Measurements from ENCODE around the gene SSC5D. TPM values are rescaled to one million over a fixed set of nuclear protein-coding genes. Genes with fewer than 3 reads are reported as not detected.

The SSC5D gene
- total RNA-seq, 1 experiment from 2014 or later: 3.2 TPM

DNA sequence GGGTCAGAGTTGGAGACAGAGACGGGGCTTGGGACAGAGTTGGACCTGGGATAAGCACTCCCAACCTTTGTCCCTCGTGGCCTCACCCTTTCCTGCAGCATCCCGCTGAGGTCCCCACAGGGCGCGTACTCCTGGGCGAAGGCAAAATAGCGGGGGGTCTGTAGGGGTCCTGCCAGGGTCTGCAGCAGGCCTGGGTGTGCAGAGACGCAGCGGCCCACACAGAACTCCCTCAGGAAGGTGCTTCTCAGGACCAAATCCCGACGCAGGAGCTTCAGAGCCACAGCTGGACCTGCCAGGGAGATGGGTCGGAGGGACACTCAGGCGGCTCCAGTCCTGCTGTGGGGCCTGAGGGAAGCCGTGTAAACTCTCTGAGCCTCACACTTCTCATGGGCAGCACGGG, 55.8 kb downstream of the SSC5D start:
- H3K23me2 ChIP-seq (ENCODE audit: insufficient read length, low read depth, low read length, poor library complexity, severe bottlenecking): no peaks in the 10 kb centered on the region
- no peaks in the 10 kb centered on the region for H3K27me3 ChIP-seq (ENCODE audit: insufficient read depth, low read length)
- H3K4me2 ChIP-seq (ENCODE audit: insufficient read depth, insufficient read length, low read length): no peak overlapping the region
- no peak for DNase-seq
- H2BK20ac ChIP-seq (ENCODE audit: low read depth, low read length, poor library complexity, severe bottlenecking): no peak overlapping the region
- Mint-ChIP-seq H3K4me1 (peaks cover 15 to 47% of the 10 kb centered on the region in 2 experiments), H3K36me3 (ENCODE audit: insufficient read depth in 1 of 3, low read depth in 3 of 3) (peaks cover 0 to 6% (median 0%) of the 10 kb centered on the region in 3 experiments; a peak in 2 of 7 replicates), H3K4me3 (no peak overlapping the region), H3K27ac (no peak overlapping the region), H3K27me3 (ENCODE audit: low read depth) (peaks cover 17% of the 10 kb centered on the region), H3K9me3 (peaks cover 6 to 14% of the 10 kb centered on the region in 2 experiments; a peak in 4 of 5 replicates)
- H2AFZ ChIP-seq (ENCODE audit: low read length): no peak overlapping the region
- no peak overlapping the region for H2BK5ac ChIP-seq (ENCODE audit: insufficient read length, low read length)
- no peak overlapping the region for H3T11ph ChIP-seq (ENCODE audit: low read length)
- no peak overlapping the region for H3K18ac ChIP-seq (ENCODE audit: insufficient read length, low read depth, low read length)
- no peak overlapping the region for H3K4ac ChIP-seq (ENCODE audit: low read depth, low read length)
- H2BK12ac ChIP-seq (ENCODE audit: insufficient read length, low read depth, low read length): no peak overlapping the region
- H3K4me1 ChIP-seq (ENCODE audit: insufficient read depth, low read length): no peaks in the 10 kb centered on the region
- H3K14ac ChIP-seq (ENCODE audit: insufficient read depth, low read length): 0 out of 2 replicates have a peak overlapping the region, but pooled peaks have one; percentile 22
- H2BK15ac ChIP-seq (ENCODE audit: low read depth, low read length): no peak overlapping the region
- no peak overlapping the region for H3K9ac ChIP-seq (ENCODE audit: extremely low read depth, insufficient read length, low read length)
- no peaks in the 10 kb centered on the region for H3K9me3 ChIP-seq (ENCODE audit: control insufficient read depth, low read depth, low read length)
- no peak overlapping the region for H2BK120ac ChIP-seq (ENCODE audit: low read depth, low read length, poor library complexity, severe bottlenecking)
- TF ChIP-seq, protein P1, sequence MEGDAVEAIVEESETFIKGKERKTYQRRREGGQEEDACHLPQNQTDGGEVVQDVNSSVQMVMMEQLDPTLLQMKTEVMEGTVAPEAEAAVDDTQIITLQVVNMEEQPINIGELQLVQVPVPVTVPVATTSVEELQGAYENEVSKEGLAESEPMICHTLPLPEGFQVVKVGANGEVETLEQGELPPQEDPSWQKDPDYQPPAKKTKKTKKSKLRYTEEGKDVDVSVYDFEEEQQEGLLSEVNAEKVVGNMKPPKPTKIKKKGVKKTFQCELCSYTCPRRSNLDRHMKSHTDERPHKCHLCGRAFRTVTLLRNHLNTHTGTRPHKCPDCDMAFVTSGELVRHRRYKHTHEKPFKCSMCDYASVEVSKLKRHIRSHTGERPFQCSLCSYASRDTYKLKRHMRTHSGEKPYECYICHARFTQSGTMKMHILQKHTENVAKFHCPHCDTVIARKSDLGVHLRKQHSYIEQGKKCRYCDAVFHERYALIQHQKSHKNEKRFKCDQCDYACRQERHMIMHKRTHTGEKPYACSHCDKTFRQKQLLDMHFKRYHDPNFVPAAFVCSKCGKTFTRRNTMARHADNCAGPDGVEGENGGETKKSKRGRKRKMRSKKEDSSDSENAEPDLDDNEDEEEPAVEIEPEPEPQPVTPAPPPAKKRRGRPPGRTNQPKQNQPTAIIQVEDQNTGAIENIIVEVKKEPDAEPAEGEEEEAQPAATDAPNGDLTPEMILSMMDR (conservative IDR thresholded peaks at IDR 0.05): no peak
- H4K91ac ChIP-seq (ENCODE audit: insufficient read length, low read depth, low read length): no peak overlapping the region
- H2AK5ac ChIP-seq (ENCODE audit: insufficient read length, low read length): no peak overlapping the region
- no peaks in the 10 kb centered on the region for H3K79me1 ChIP-seq (ENCODE audit: insufficient read depth, low read depth, low read length, poor library complexity, severe bottlenecking)
- no peak overlapping the region for H3K23ac ChIP-seq (ENCODE audit: insufficient read length, low read depth, low read length)
- no peaks in the 10 kb centered on the region for H3K79me2 ChIP-seq (ENCODE audit: insufficient read depth, low read length)
- no peak overlapping the region for H3K27ac ChIP-seq (ENCODE audit: insufficient read length, low read depth, low read length)
- peaks cover 2% of the 10 kb centered on the region for H4K20me1 ChIP-seq (ENCODE audit: control insufficient read depth, insufficient read depth, insufficient read length)
- no peak overlapping the region for H4K5ac ChIP-seq (ENCODE audit: insufficient read length, low read depth, low read length)
- WGBS (ENCODE audit: extremely low coverage, insufficient read length, low lambda C conversion rate): no CpG with 5 or more reads among the region's 15 CpGs
- no peak overlapping the region for H3K56ac ChIP-seq (ENCODE audit: insufficient read length, low read depth, low read length)
- H4K8ac ChIP-seq (replicated peaks; ENCODE audit: insufficient read length, low read depth, low read length): no peak overlapping the region

Measured in H9 (cell line).